GM21825 (cell line): ENCODE results near the gene CDC14C.

ENCODE experiments used
- ATAC-seq: cut with Tn5 transposase; IDR thresholded peaks from one replicate; pipeline ENCODE4 v1.9.1; 2021; ENCODE audit warnings: mild to moderate bottlenecking, moderate library complexity; ENCODE audit not compliant: unreplicated experiment

The CDC14C gene

DNA sequence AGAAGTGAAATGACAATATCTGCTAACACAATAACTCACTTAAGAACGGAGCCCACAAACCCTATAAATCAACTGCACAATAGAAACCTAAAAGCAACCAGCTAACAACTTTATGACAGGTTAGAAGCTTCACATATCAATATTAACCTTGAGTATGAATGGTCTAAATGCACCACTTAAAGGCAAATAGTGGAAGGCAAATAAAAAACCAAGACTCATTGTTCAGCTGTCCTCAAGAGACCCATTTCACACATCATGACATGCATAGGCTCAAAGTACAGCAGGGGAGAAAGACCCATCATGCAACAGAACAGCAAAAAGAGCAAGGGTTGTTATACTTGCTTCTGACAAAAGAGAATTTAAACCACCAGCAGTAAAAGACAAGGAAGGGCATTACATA, 46.8 kb downstream of the CDC14C start:
- ATAC-seq: no peak

DNA sequence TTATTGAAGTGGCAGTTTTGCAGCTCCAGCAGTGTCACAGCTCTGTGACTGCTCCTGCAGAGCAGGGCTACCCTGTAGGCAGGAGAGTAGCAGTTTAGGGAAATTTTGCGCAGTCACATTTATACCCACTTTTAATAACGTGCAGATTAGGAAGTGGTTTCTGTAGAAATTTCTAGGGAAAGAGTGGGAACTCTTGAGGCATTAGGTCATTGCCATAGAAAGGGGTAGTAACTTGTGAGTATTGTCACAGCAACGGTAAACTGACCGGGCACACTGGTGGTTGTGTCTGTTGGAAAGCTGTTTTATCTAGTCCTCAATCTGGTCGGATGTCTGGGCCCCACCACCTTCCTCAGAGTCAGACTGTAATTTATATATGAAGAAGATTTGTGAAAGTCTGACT, 51.9 kb downstream of the CDC14C start:
- ATAC-seq: no peak

- ATAC-seq: no peak
Observed at GRCh38 chr7:48976850-48977249, 52.5 kb downstream of the CDC14C start.
